ENCODE results near the gene TRDN. TPM values are rescaled to one million over a fixed set of nuclear protein-coding genes. Genes with fewer than 3 reads are reported as not detected.

Gene TRDN
- total RNA-seq, 1 donor from 2014 or later = not detected

DNA sequence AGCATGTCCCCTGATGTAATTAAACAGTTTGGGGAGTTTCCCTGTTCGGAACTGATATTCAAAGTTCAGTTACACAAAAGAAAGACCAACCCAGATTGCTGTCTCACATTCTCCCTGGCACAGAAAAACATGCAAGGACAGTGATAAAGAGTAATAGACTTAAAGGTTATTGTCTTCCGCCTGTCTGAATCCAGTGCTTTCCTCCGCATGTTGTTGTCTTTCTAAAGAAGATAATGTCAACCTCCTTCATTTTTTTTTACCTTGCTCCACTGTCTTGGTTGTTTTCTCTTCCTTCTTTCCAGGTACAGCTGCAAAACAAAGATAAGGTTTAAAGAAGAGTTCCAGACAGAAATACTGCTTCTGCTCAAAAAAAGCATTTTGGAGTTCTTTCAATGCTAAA is 284.5 kb downstream of the TRDN start:
- no peaks in the 10 kb centered on the region for H3K9me3 Mint-ChIP-seq
- no peak for DNase-seq (ENCODE audit: low read depth, low spot score)
- H3K36me3 Mint-ChIP-seq (ENCODE audit: low read depth) = no peaks in the 10 kb centered on the region
- H3K4me3 Mint-ChIP-seq = no peak overlapping the region
- TF ChIP-seq, protein P1, sequence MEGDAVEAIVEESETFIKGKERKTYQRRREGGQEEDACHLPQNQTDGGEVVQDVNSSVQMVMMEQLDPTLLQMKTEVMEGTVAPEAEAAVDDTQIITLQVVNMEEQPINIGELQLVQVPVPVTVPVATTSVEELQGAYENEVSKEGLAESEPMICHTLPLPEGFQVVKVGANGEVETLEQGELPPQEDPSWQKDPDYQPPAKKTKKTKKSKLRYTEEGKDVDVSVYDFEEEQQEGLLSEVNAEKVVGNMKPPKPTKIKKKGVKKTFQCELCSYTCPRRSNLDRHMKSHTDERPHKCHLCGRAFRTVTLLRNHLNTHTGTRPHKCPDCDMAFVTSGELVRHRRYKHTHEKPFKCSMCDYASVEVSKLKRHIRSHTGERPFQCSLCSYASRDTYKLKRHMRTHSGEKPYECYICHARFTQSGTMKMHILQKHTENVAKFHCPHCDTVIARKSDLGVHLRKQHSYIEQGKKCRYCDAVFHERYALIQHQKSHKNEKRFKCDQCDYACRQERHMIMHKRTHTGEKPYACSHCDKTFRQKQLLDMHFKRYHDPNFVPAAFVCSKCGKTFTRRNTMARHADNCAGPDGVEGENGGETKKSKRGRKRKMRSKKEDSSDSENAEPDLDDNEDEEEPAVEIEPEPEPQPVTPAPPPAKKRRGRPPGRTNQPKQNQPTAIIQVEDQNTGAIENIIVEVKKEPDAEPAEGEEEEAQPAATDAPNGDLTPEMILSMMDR (conservative IDR thresholded peaks at IDR 0.05) = no peak
- H3K27me3 Mint-ChIP-seq (ENCODE audit: low read depth) = peaks cover 34% of the 10 kb centered on the region
- H3K4me1 Mint-ChIP-seq = no peaks in the 10 kb centered on the region
- H3K27ac Mint-ChIP-seq (ENCODE audit: unreplicated experiment) = no peak overlapping the region

DNA sequence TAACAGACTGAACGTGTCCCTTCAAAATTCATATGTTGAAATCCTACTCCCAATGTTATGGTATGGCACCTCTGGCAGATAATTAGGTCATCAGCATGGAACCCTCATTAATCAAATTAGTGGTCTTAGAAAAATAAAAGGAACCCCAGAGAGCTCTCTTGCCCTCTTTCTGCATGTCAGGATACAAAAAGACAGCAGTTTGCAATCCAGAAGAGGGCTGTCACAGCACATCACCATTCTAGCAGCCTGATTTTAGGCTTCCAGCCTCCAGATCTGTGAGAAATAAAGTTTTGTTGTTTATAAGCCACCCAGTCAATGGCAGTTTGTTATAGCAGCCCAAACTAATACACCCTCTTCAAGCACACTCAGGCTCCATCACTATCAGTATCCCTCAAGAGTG is 292.9 kb downstream of the TRDN start:
- no peak overlapping the region for H3K4me3 Mint-ChIP-seq
- no peaks in the 10 kb centered on the region for H3K36me3 Mint-ChIP-seq (ENCODE audit: low read depth)
- no peak for DNase-seq (ENCODE audit: low read depth, low spot score)
- no peaks in the 10 kb centered on the region for H3K9me3 Mint-ChIP-seq
- H3K27me3 Mint-ChIP-seq (ENCODE audit: low read depth) = peaks cover 52% of the 10 kb centered on the region
- TF ChIP-seq, protein P1 (conservative IDR thresholded peaks at IDR 0.05) = no peak
- no peak overlapping the region for H3K27ac Mint-ChIP-seq (ENCODE audit: unreplicated experiment)
- H3K4me1 Mint-ChIP-seq = no peaks in the 10 kb centered on the region

DNA sequence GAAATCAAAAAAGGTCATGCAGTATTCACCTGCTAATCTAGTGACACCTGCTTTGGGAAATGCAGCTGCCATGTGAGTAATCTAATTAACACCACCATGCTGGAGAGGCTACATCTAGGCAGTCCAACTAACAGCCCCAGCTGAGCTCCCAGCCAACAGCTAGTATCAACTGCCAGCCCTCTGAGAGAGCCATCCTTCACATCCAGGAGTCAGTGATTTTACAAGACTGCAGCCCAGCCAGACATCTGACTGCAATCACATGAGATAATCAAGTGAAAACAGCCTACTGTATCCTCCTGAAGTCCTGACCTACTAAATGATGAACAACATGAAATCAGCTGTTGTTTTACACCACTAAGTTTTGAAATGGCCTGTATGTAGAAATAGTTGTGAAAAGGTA is 298.4 kb downstream of the TRDN start:
- no peaks in the 10 kb centered on the region for H3K4me1 Mint-ChIP-seq
- H3K36me3 Mint-ChIP-seq (ENCODE audit: low read depth) = no peaks in the 10 kb centered on the region
- peak overlapping the region; percentile 43 for H3K27ac Mint-ChIP-seq (ENCODE audit: unreplicated experiment)
- DNase-seq (ENCODE audit: low read depth, low spot score) = no peak
- TF ChIP-seq, protein P1 (conservative IDR thresholded peaks at IDR 0.05) = no peak
- H3K27me3 Mint-ChIP-seq (ENCODE audit: low read depth) = peaks cover 36% of the 10 kb centered on the region
- H3K9me3 Mint-ChIP-seq = no peaks in the 10 kb centered on the region
- H3K4me3 Mint-ChIP-seq = no peak overlapping the region

DNA sequence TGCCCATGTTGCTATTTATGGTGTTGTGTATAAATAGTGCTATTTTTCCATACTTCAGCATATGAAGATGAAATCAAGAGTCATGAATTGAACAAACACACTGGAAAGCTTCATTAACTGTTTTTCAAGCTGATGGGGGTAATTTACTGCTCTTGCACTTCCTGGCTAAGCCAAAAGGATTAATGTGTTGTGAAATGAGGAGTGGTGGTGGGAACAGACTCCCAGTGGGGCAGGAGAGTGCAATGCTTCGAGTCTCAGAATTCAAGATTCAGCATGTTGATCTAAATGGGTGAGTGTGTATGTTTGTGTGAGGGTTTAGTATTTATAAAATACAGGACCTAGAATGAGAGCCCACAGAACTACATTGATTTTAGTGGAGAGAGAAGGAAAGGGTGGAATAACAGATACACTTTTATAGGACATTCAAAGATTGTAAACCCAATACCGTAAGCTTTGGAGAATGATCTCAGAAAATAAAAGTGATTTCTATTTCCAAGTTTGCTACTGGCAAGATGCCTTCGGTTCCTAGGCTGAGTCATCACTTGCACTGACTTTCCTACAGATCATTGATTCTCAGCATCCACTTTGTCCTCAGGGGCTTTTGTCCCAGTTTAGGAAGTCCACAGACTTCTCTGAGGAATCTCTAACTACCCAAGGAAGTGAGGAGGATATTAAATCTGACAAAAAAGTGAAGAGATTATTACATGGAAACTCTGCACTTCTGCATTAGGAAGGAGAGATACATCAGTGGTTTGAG is 303.6 kb downstream of the TRDN start:
- no peak for DNase-seq (ENCODE audit: low read depth, low spot score)
- Mint-ChIP-seq H3K27ac (ENCODE audit: unreplicated experiment) (no peak overlapping the region), H3K27me3 (ENCODE audit: low read depth) (peaks cover 35% of the 10 kb centered on the region), H3K4me1 (no peaks in the 10 kb centered on the region), H3K4me3 (no peak overlapping the region), H3K9me3 (no peaks in the 10 kb centered on the region), H3K36me3 (ENCODE audit: low read depth) (no peaks in the 10 kb centered on the region)
- TF ChIP-seq, protein P1 (conservative IDR thresholded peaks at IDR 0.05) = no peak

DNA sequence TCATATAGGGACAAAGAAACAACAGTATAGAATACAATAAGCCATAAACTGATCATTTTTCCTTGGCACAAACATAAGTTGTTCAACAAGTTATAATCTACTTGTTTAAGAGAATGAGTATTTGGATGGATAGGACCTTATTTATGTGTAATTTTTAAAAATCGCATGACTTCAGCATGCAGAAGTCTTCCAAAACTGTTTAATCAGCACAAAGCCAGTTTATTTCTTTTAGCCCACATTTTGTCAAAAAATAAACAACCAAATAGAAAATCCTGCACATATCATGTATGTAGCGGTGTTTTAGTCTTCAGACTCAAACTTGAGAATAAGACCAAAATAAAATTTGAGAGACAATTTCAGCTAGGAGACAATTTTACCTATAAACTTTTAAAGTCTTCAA is 304.7 kb downstream of the TRDN start:
- Mint-ChIP-seq H3K27me3 (ENCODE audit: low read depth) (peaks cover 36% of the 10 kb centered on the region), H3K36me3 (ENCODE audit: low read depth) (no peaks in the 10 kb centered on the region), H3K9me3 (no peaks in the 10 kb centered on the region), H3K4me3 (no peak overlapping the region), H3K27ac (ENCODE audit: unreplicated experiment) (no peak overlapping the region), H3K4me1 (no peaks in the 10 kb centered on the region)
- TF ChIP-seq, protein P1 (conservative IDR thresholded peaks at IDR 0.05) = no peak
- DNase-seq (ENCODE audit: low read depth, low spot score) = no peak

All from neural crest cell (in vitro differentiated cells).